Activated gamma-delta T cell treated with anti-CD3 and anti-CD28 coated beads, Interleukin-2, amount 50 U/mL, for 16 hours (primary cell): ENCODE measurements around the gene CBX4.
"Not testable (repeated sequence)": the region's sequence is repeated elsewhere in the genome, so short reads cannot be mapped to it uniquely, and the experiment has no call there.

ENCODE experiments used
- DNase-seq: peaks from one replicate; pipeline ENCODE4 v3.0.0-alpha.2; 2020; ENCODE audit warnings: low read depth

The CBX4 gene

GRCh38 chr17:79859676-79860615, 20.7 kb upstream of the CBX4 start:
- DNase-seq: no peak

- DNase-seq: no peak
These were observed 17.9 kb upstream of the CBX4 start for GRCh38 chr17:79857095-79857494.

GRCh38 chr17:79855331-79856124, 16.3 kb upstream of the CBX4 start:
- no peak for DNase-seq

- no peak for DNase-seq
These were observed 15.1 kb upstream of the CBX4 start for GRCh38 chr17:79854080-79855060.

GRCh38 chr17:79853168-79853567, 13.9 kb upstream of the CBX4 start:
- DNase-seq: not testable (repeated sequence)

GRCh38 chr17:79852748-79853147, 13.5 kb upstream of the CBX4 start:
- DNase-seq: no peak

- DNase-seq: no peak
These were observed 12.2 kb upstream of the CBX4 start for GRCh38 chr17:79851461-79851817.

- no peak for DNase-seq
These were observed 11.6 kb upstream of the CBX4 start for GRCh38 chr17:79850571-79851460.

GRCh38 chr17:79849953-79850352, 10.7 kb upstream of the CBX4 start:
- DNase-seq: no peak

- no peak for DNase-seq
These were observed 9.1 kb upstream of the CBX4 start for GRCh38 chr17:79848370-79848766.

- DNase-seq: no peak
These were observed 8.6 kb upstream of the CBX4 start for GRCh38 chr17:79847698-79848369.

- no peak for DNase-seq
These were observed 6.3 kb upstream of the CBX4 start for GRCh38 chr17:79845601-79845949.

GRCh38 chr17:79844869-79845600, 5.8 kb upstream of the CBX4 start:
- no peak for DNase-seq

GRCh38 chr17:79843816-79844800, 4.9 kb upstream of the CBX4 start:
- no peak for DNase-seq

GRCh38 chr17:79843474-79843815, 4.2 kb upstream of the CBX4 start:
- no peak for DNase-seq

GRCh38 chr17:79842656-79843473, 3.6 kb upstream of the CBX4 start:
- no peak for DNase-seq

- DNase-seq: no peak
These were observed 3.0 kb upstream of the CBX4 start for GRCh38 chr17:79842136-79842655.
